GM18868 (cell line): Measurements from ENCODE around the gene AGAP4.
"Not testable (repeated sequence)": the region's sequence is repeated elsewhere in the genome, so short reads cannot be mapped to it uniquely, and the experiment has no call there.

Source experiments
- ATAC-seq: cut with Tn5 transposase; IDR thresholded peaks from one replicate; pipeline ENCODE4 v1.9.1; 2021; ENCODE audit warnings: mild to moderate bottlenecking, moderate library complexity; ENCODE audit not compliant: unreplicated experiment

The AGAP4 gene

DNA sequence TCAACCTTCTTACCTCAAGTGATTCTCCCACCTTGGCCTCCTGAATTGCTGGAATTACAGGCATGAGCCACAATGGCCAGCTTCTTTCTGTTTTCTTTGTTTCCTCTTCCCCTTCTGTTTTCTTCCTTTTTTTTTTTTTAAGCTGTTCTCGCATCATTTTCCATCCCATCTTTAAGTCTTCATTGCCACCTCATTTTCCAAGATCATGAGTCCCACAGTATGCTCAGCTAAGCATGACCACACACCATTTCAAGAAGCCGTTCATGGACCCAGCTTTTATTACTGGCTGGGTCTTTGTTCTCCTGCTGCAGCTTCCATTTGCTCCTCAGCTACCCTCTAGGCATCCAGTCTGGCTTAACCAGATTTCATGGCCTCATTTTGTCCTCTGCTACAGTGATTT lies 52.5 kb downstream of the AGAP4 start:
- ATAC-seq = not testable (repeated sequence)

DNA sequence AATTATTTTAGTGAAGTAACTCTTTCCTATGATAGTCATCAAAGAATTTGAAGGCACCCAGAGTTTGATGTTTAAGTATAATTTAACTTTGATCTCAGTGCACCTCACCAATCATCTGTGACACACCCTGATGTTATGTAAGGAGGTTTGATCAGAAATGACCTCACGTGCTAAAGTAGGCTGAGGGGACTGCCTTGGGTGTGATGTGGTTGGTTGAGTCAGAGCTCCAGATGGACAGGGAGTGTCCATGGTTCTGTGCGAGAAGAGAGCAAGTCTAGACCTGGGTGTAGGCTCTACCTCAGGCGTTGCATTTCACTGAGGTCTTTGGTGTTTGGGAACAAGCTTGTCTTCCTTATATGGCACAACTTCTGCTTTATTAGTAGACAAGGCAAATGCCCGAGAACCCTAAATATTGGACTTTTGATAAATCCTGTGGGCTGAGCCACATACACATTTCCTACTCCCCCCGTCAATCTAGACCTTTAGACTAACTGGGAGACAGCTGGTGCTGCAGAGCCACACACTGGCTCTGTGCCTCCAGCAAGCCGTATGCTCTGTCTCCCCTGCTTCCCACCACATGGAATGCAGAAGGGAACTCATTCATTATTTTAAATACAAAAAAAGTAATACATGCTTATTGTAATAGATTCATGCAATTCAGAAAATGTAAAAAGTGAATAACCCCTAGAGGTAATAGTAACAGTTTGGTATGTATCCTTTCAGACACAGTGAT lies 56.4 kb downstream of the AGAP4 start:
- not testable (repeated sequence) for ATAC-seq

DNA sequence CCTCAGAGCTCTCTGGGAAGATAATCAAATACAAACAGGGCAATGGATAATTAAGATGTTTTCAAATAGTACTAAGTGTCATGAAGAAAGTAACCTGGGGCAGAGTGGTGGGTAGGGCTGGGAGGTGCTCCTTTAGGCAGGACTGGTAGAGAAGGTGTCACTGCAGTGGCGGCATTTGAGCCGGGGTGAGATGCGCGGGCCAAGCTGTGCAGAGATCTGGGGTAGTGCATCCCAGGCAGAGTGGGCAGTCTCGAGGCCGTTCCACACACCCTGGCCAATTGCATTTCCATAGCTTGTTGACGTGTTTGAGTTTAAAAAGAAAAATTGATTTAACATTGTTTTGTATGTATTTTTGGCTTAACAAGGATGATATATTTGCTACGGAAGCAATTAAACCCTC lies 57.3 kb downstream of the AGAP4 start:
- ATAC-seq = not testable (repeated sequence)

DNA sequence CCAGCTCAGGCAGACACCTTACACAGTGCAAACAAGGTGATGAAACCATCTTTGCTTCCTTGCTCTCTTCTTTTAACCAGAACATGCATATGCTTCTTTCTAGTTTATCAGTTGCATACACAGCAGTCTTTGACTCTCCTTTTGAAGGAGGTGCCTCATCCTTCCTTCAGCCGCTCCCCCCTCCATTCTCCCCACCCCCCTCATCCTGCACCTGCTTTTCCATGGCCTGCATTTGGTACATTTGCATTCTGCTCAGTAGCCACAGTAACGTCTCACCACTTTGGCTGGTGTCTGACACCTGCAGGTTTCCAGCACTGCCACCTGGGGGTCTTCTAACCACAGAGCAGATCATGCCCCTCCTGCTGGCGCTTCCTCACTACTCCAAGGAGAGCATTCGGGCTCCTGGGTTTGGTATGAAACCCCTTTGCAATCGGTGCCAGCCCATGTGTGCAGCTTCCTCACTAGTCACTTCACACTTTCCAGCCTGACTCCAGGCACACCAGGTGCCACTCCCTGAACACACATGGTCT lies 60.0 kb downstream of the AGAP4 start:
- not testable (repeated sequence) for ATAC-seq

DNA sequence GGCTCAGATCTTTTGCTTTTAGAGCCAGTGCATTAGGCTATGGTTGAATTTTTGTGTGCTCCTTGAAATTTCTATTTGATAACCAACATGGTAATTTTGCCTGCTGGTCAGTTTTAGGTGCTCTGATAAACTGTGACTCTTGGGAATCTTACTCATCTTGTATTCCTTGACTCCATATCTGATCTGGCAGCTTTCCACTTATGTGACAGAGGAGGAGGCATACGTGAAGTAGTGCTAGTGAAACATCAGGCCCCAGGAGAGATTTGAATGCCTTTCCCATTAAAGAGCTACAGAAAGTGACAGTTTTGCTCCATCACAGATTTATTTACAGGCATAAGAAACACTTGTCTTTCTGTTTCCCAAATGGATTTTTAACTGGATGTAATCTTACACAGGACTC lies 61.1 kb downstream of the AGAP4 start:
- ATAC-seq = not testable (repeated sequence)
